ENCODE data around the gene GPR35.

GRCh38 chr2:240579071-240579762 is 46.1 kb upstream of the GPR35 start:
- TF ChIP-seq POLR2A (IDR thresholded peaks at IDR 0.05; ENCODE audit: low read depth, low read length) = no peak
- no peak for TF ChIP-seq TAF1 (IDR thresholded peaks at IDR 0.05; ENCODE audit: low read depth, low read length)
- TF ChIP-seq POLR2AphosphoS5 (IDR thresholded peaks at IDR 0.05; ENCODE audit: low read depth, low read length) = no peak
- no peak for TF ChIP-seq POU2F2 (IDR thresholded peaks at IDR 0.05; ENCODE audit: low read depth, low read length)
- no peak for TF ChIP-seq PAX5 (IDR thresholded peaks at IDR 0.05; ENCODE audit: insufficient read depth, low read length, severe bottlenecking)
